SKM-1 treated with dmso at 0.1 percent for 144 hours (cell line): ENCODE measurements around the gene ZFYVE28.
"Not testable (repeated sequence)": the region's sequence is repeated elsewhere in the genome, so short reads cannot be mapped to it uniquely, and the experiment has no call there.

Experiments used
- DNase-seq: peaks from one replicate; lab custom pipeline; 2025; ENCODE audit not compliant: unreplicated experiment; lab: John Stamatoyannopoulos, UW

ZFYVE28 gene

DNA sequence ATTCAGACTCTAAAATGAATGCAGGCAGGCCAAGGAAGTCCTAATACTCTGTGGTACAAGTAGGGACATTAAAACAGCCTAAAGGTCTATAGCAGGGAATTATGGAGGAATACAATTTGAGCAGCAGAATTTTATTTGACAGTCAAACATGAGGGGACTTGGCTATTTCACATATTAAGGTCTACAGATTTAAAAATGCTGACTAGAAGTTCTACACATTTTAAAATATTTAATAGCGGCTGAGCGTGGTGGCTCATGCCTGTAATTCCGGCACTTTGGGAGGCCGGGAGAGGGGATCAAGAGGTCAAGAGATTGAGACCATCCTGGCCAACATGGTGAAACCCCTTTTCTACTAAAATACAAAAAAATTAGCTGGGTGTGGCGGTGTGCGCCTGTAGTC lies 187.4 kb downstream of the ZFYVE28 start:
- no peak for DNase-seq

DNA sequence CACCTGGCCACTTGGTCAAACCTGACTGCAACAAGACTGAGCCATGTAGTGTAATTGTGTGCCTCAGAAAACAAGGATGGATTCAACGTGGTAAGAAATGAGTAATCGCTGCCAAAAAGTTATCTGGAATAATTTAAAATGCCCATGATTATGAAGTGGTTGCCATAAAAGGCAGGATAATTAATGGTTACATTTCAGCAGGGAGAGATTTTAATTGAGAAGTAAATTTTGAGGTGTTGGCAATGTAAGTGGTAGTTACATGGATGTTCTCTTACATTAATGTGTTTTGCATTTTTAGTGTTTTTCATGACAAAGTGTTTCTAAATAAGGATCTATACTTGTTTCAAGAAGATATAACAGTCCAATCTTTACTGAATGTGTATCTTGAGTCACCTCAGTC lies 192.2 kb downstream of the ZFYVE28 start:
- no peak for DNase-seq

DNA sequence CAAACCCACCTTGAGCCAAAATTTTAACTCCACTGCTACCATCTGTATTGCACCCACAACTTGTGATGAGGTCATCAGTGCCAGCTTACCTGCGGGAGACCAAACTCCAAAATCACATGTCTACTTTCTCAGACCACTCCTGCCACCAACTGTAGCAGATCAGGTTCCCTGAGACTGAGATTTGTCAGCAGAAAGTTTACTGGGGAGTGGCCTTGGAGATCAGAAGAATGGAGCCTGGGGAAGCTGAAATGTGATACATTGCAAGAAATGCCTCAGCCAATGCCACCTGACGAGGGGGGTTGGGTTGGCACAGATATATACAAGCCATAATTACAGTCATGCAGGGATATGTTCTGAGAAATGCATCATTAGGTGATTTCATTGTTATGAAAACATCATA lies 195.6 kb downstream of the ZFYVE28 start:
- no peak for DNase-seq

DNA sequence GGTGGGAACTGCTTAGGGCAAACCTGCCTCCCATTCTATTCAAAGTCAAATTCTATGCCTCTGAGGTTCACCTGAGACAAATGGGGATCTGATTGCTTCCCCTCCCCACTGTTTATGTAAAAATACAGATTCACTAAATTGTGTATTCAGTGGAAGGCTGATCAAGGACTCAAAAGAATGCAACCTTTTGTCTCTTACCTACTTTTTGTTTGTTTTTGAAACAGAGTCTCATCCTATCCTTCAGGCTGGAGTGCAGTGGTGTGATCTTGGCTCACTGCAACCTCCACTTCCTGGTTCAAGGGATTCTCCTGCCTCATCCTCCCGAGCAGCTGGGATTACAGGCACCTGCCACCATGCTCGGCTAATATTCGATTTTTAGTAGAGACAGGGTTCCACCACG lies 197.1 kb downstream of the ZFYVE28 start:
- DNase-seq: not testable (repeated sequence)

DNA sequence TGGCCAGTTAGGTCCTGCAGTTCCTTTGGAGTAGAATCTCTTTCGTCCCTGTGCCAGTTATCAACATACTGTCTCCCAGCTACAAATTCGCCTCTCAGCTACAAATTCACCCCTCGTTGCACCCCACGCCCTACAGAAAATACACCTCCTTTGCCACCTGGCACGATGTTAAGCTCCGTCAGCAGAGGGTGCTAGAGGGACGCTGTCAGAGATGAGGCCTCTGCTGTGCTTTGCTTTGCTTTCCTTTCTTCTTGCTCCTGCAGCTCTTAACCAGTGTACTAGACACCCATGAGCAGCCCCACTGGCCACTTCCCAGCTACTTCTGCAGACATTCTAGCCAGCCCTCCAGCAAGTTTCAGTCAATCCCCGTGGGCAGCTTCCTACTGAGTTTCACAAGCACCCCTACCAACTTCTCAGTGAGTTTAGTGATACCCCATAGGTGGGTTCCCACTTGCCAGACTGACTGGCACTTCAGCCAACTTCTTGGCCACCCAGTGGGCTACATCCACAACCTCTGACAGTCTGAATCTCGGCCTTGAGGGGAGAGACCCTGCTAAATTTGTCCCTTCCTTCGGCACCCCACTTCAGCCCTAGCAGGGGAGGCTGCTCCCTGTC lies 198.3 kb downstream of the ZFYVE28 start:
- peak; percentile 81 for DNase-seq
